RKO (cell line): ENCODE data around the gene AADACL3.
A peak's percentile ranks its signal among the peaks of the same experiment; 100 is the strongest.
"Not testable (repeated sequence)": the region's sequence is repeated elsewhere in the genome, so short reads cannot be mapped to it uniquely, and the experiment has no call there.

Source experiments
- DNase-seq: peaks from one replicate; pipeline ENCODE4 v3.0.0-alpha.2; 2016; ENCODE audit warnings: low spot score

The AADACL3 gene, protein sequence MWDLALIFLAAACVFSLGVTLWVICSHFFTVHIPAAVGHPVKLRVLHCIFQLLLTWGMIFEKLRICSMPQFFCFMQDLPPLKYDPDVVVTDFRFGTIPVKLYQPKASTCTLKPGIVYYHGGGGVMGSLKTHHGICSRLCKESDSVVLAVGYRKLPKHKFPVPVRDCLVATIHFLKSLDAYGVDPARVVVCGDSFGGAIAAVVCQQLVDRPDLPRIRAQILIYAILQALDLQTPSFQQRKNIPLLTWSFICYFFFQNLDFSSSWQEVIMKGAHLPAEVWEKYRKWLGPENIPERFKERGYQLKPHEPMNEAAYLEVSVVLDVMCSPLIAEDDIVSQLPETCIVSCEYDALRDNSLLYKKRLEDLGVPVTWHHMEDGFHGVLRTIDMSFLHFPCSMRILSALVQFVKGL

GRCh38 chr1:12715896-12716437 is at the start of gene AADACL3:
Gene AADACL3, plus strand, starts transcription at chr1:12716110. Its CDS starts 67 bp downstream, at chr1:12716177.
- DNase-seq: no peak

GRCh38 chr1:12666141-12666735 is 49.7 kb upstream of the AADACL3 start:
- no peak for DNase-seq

DNA sequence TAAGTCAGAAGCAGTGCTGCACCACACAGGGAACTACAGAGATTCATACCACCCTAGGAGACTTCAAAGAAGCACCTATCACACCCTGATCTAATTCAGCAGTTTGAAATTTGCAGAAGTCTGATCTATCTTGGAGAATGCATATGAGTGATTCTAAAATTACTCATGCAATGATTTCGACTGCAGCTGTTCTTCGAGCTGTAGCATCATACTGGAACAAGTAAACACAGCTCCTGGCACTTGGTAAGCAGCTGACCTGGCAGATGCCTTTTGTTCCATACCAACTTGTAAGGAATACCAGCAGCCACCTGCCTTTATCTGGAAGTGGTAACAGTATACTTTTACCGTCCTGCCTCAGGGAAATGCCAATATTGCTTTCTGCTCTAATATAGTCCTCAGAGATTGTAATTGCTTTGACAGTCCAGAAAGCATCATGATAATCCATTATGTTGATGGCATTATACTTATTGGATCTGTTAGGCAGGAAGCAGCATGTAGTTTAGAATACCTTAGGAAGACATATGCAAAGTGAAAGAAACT is 46.3 kb upstream of the AADACL3 start:
- DNase-seq: peak; percentile 12

GRCh38 chr1:12674358-12674757 is 41.6 kb upstream of the AADACL3 start:
- no peak for DNase-seq

DNA sequence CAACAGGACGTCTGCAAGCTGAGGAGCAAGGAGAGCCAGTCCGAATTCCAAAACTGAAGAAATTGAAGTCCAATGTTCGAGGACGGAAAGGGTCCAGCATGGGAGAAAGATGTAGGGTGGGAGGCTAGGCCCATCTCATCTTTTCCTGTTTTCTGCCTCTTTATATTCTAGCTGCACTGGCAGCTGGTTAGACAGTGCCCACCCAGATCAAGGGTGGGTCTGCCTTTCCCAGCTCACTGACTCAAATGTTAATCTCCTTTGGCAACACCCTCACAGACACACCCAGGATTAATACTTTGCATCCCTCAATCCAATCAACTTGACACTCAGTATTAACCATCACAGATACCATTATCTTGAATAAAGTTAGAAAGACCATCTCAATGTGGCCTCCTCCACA is 39.8 kb upstream of the AADACL3 start:
- DNase-seq: not testable (repeated sequence)

DNA sequence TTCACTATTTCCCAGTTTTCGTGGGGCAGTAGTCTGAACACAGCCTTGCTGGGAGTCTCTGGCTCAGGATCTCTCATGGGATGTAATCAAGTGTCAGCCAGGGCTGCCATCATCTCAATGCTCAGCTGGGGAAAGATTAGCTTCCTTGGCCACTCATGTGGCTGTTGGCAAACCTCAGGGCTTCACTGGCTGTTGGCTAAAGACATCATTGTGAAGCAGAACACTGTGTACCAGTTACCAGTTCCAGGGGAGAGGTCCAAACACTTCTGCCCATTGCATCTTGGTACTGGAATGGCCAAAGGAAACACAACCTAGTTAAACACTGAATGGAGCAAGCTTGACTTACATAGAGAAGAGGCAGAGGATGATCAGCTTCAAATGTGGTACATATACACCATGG is 38.3 kb upstream of the AADACL3 start:
- no peak for DNase-seq

- DNase-seq: no peak
Observed at GRCh38 chr1:12678350-12678749, 37.6 kb upstream of the AADACL3 start.

DNA sequence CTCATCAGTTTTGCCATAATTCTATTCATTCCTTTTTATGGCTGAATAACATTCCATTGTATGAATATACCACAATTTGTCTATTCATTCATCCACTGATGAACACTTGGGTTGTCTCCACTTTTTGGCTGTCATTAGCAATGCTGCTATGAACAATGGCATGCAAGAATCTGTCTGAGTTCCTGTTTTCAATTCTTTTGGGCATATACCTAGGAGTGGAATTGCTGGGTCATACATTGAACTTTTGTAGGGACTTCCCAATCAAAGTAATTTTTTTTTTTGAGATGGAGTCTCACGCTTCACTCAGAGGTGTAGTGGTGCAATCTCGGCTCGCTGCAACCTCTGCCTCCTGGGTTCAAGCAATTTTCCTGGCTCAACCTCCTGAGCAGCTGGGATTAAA is 37.1 kb upstream of the AADACL3 start:
- DNase-seq: no peak

- no peak for DNase-seq
Observed at GRCh38 chr1:12690156-12690555, 25.8 kb upstream of the AADACL3 start.

- DNase-seq: no peak
Observed at GRCh38 chr1:12692967-12693782, 22.7 kb upstream of the AADACL3 start.

DNA sequence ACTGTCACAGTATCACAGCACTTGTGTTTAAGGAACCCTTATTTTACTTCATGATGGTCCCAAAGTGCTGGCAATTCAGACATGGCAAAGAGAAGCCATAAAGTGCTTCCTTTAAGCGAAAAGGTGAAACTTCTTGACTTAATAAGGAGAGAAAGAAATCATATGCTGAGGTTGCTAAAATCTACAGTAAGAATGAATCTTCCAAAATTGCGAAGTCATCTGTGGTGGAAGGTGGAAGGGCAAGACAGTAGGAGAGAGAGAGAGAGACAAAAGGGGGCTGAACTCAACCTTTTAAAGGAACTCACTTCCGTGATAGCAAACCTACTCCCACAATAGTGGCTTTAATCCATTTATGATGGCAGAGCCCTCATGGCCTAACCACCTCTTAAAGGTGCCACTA is 19.3 kb upstream of the AADACL3 start:
- no peak for DNase-seq

DNA sequence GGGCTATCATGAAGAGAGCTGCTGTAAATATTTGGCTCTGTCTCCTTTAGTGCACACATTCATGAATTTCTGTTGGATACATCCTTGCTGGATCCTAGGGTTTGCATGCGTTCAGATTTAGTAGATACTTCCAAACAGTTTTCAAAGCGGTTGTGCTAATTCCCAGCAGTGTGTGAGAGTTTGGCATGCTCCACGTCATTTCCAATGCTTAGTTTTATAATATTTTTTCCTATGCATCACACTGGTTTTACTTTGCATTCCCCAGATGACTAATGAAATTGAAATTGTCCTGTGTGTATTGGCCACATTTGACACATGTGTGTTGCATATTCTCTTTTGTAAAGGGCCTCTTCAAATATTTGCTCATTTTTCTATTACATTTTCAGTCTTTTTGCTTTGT is 18.5 kb upstream of the AADACL3 start:
- DNase-seq: no peak

DNA sequence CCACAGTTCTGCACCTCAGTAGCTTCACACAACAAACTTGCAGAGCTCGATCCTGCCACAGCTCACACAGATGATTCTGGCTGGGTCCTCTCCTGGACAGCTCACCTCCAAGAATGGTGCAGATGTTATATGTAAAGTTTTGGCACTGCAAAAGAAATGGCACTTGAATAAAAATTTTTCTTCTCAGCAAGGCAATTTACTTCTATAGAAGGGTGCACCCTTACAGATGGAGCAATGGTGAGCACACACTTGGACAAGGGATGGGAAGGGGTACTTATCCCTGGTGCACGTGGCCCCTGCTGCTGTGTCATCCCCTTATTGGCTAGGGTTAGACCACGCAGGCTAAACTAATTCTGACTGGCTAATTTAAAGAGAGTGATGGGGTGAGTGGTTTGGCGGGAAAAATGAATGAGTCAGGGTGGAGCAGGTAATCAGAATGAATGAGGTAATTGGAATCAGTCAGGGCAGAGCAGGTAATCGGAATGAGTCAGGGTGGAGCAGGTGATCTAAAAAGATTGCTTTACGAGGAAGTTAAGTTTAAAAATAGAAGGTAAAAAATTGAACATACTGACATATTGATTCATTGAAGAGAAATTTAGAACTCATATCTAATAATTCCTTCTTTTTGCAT is 12.0 kb upstream of the AADACL3 start:
- no peak for DNase-seq

DNA sequence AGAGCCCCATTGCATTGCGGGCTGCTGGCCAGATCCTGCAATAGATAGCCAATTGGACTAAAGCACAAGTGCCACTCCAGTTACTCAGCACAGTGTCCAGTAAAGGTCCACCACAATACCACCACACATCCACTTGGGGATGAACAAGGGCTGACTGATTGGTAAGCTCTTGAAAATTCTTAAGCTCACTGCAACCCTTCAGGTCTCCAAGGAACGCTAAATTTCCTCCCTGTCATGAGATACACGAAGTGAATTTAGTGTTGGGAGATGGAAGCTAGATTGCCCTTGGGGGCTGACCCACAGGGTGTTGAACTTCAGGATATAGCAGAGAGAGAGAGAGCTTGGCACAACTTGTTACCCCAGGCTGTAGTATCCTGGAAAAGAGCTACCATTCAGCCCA is 9.8 kb upstream of the AADACL3 start:
- no peak for DNase-seq

DNA sequence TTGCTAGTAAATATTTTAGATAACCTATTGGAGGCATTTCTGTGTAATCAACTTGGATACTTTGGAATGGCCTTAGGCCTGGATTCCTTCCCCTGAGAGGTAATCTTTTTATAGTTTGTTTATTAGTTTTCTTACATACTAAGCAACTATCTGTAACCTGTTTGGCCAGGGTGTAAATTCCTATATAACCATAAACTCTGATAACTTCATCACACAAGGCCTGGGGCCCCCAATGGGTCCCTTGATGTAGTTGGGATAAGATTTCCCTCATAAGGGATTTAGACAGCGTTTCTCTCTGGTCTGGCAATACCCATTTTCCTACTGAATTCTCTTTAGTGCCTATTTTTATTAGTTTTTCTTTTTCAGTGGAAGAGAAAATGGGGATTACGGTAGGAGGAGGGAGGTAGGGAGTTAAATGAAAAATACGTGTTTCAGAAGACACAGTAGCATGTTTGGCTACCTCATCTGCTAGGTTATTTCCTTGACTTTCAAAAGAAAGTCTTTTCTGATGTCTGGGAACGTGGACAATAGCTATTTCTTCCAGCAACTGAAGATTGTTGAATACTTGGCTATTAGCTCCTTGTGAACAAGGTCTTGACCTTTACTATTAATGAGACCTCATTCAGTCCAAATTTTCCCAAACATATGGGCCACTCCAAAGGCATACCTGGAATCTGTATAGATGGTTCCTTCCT is 7.4 kb upstream of the AADACL3 start:
- no peak for DNase-seq

- DNase-seq: no peak
Observed at GRCh38 chr1:12709091-12709491, 6.8 kb upstream of the AADACL3 start.

- peak; percentile 1 for DNase-seq
Observed at GRCh38 chr1:12709696-12710095, 6.2 kb upstream of the AADACL3 start.

DNA sequence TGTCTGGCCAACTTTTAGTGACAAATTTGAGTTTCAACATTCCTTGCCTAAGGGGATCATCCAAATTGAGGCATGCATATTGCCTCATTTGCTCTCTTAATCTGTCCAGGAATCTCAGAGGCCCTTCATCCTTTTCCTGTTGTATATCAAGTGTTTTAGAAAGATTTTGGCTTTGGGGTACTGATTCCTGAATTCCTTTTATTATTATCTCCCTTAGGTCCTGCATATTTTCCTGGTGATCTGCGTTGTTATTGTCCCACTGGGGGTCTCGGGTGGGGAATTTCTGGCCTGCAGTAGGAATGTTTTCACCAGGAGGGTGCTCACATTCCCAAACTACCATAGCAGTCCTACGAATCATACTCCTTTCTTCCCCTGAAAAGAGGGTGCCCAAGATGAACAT is 4.4 kb upstream of the AADACL3 start:
- no peak for DNase-seq

DNA sequence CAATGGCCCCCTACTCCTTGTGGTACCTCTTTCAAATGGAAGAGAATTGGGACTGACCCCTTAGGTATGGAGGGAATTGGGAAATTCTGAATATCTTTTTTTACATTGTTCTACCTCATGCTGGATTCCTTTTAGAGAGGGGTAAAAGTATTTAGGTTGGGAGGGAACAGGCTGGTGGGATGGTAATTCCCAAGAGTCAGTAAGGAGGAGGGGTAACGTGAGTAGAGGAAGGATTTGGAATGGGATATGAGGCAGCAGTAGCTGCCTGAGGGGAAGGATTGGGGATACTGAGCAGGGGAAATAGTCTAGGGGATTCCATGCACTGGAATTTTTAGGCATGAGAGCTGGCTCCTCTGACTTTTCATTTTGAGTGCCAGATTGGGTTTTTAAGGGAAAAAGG is 3.8 kb upstream of the AADACL3 start:
- DNase-seq: no peak

DNA sequence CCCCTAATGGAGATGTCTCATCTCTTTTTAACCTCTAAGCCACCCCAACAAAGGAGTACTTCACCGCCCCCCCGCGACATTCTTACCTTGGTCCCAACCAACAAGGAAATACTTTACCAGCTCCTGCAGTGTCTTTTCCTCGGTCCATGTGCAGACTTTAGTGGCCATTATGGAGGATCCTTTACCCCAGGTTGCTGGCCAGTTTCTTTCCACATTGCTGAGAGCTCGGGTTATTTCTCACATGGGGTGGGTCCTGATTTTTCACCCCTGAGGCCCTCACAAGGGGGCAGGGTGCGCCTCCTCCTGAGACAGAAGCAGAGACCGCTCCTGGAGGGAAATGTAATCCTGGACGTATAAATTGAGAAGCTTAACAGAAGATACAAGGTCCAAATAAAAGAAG is 3.0 kb upstream of the AADACL3 start:
- DNase-seq: no peak

GRCh38 chr1:12713651-12714050 is 2.3 kb upstream of the AADACL3 start:
- DNase-seq: not testable (repeated sequence)
